HG02885 (cell line): ENCODE measurements around the gene CUL9.
"Not testable (repeated sequence)": the region's sequence is repeated elsewhere in the genome, so short reads cannot be mapped to it uniquely, and the experiment has no call there.

Experiments used
- ATAC-seq: cut with Tn5 transposase; IDR thresholded peaks from one replicate; pipeline ENCODE4 v1.9.1; 2021; ENCODE audit warnings: mild to moderate bottlenecking; ENCODE audit not compliant: unreplicated experiment, poor library complexity

CUL9 gene

GRCh38 chr6:43181942-43182860 lies at the start of gene CUL9:
TSS of gene CUL9 (plus strand) at chr6:43182196. CDS start at chr6:43184311, 2,115 bp downstream.
- peak; percentile 98 for ATAC-seq

- ATAC-seq, result no peak
Observed at GRCh38 chr6:43138267-43138666, 43.7 kb upstream of the CUL9 start.

DNA sequence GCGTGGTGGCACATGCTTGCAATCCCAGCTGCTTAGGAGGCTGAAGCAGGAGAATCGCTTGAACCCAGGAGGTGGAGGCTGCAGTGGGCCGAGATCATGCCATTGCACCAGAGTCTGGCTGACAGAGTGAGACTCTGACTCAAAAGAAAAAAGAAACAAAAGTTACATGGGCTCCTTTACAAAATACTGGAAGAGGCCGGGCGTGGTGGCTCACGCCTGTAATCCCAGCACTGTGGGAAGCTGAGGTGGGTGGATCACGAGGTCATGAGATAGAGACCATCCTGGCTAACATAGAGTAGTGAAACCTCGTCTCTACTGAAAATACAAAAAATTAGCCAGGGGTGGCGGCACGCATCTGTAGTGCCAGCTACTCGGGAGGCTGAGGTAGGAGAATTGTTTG lies 42.0 kb upstream of the CUL9 start:
- not testable (repeated sequence) for ATAC-seq

GRCh38 chr6:43141644-43142043 lies 40.4 kb upstream of the CUL9 start:
- ATAC-seq, result no peak

- ATAC-seq, result no peak
Observed at GRCh38 chr6:43142101-43142500, 39.9 kb upstream of the CUL9 start.

- ATAC-seq, result peak; percentile 80
Observed at GRCh38 chr6:43143235-43144128, 38.5 kb upstream of the CUL9 start.

DNA sequence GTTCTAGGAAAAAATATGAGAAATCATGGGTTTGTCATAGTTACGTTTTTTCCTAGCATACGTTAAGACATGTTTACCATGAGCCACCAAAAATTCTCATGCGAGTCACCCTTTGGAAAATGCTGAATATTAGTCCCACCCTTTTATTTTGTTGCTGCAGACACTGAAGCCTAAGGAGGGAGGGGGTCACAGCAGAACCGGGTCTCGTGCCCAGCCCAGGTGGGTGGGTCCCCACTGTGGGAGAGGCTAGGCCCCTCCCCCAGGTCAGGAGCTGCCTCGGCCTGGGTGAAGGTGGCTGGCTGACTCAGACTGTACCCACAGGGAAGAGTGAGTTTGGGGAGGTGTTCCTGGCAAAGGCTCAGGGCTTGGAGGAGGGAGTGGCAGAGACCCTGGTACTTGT lies 37.1 kb upstream of the CUL9 start:
- ATAC-seq, result no peak

DNA sequence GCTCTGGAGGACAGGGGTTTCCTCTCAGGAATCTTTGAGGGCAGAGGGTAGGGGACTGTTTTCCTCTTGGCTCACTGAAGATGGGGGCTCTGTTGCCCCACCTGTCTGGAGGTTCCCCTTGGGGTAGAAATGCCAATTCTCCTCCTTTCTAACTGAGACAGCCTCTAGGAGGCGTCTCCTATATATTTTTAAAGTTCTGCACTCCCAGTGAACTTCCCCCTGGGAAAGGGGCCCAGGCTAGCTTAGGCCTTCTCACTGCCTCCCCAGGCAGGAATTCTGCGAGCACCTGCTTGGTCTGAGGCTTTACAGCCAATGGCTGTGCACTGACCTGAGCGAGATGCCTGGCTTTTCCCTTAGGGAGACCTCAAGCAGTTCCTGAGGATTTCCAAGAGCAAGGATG lies 35.7 kb upstream of the CUL9 start:
- ATAC-seq, result no peak

- no peak for ATAC-seq
Observed at GRCh38 chr6:43146709-43147688, 35.0 kb upstream of the CUL9 start.

DNA sequence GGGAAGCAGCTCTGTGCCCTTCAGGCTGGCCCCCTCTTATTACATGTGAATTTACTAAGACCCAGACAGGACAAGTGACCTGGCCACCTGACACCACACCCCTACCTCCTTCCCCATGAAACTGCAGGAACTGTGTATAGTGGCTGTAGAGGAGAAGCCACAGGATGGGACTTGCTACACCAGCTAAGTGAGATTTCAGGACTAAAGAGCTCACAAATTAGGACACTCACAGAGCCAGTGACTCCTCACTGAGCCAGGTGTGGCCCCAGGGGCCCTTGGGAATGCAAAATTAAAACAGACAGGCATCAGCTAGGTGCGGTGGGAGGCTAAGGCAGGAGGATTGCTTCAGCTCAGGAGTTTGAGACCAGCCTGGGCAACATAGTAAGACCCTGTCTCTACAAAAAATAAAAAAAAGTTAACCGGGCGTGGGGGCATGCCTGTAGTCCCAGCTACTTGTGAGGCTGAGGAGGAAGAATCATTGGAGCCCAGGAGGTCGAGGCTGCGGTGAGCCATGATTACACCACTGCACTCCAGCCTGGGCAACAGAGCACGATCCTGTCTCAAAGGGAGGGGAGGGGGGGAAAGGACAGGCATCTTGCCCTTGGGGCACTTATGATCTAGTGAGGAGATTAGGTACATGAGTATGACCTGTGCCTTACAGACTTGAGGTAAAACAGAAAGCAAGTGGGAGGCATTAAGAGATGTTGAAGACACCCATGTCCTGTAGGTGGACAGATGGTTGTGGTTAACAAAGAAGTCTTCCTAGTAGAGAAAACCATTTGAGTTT lies 34.1 kb upstream of the CUL9 start:
- ATAC-seq, result no peak

- ATAC-seq, result no peak
Observed at GRCh38 chr6:43149265-43149664, 32.7 kb upstream of the CUL9 start.

DNA sequence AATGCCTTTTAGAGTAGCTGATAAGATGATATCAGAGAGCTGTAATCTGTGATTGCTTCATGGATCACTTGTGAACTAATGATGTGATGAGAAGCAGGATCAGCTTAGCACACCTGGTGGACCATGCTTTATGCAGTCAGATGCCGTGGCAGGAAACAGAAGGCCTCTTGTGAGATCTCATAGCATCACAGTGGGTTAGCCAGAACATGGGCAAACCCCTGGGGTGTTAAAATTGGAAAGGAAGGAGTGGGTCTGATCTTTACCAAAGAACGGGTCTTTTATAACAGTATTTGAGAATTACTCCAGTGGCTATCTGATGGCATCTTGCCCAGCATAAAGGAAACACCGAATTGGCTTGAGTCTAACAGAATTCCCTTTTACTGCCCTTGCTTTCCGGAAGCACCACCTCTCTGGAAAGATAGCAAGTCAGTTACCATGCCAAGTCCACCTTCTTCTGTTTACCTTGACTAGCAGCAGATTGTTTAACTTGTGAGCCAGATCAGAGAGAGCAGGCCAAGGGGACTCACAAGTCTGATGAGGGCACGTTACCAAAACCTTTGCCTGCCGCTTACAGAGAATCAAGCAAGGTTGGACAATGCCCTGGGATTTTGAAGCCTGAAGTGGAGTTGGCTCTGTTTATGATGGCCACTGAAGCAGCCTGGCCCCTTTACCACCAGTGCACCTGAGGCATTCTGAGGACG lies 31.8 kb upstream of the CUL9 start:
- ATAC-seq, result no peak

- no peak for ATAC-seq
Observed at GRCh38 chr6:43159599-43159998, 22.4 kb upstream of the CUL9 start.

DNA sequence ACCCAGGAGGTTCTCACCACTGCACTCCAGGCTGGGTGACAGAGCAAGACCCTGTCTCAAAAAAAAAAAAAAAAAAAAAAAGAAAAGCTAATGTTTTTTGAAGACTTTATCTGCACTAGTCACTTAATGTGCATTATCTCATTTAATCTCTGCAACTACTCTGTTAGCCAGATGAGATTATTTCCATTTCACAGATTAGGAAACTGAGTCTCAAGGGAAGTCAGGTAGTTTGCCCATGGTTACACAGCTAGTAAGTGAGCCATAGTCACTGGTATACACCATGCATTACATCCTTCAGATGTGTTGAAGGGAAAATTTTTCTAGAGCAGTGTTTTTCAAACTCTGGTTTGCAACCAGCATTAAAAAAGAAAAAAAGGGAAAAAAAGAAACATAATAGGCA lies 18.1 kb upstream of the CUL9 start:
- ATAC-seq, result no peak

DNA sequence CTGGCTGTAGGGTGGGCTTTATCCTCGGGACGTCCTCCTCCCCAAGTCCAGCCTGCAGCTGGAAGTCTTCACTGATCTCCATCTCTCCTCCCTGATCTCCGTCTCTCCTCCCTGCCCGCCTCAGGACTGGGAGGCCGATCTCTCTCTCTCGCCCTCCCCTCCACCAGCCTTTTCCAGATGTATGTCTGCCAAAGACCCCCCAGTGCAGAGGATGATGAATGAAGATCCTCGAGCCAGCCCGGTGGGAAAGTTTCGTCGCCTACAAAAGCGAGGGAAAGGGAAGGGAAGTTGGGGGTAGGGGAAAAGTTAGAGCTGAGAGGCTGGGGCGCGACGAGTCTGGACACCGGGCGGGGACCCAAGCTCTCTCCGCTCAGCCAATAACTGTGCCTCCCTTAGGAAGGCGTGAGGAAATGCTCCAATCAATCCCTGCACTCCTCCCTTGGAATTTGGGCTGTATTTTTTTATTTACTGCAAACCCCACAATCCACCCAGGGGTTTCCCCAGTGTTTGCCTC lies 11.5 kb upstream of the CUL9 start:
- ATAC-seq, result no peak

GRCh38 chr6:43170931-43171706 lies 10.9 kb upstream of the CUL9 start, which contains the start of gene SRF:
TSS of gene SRF (plus strand) at chr6:43171269. CDS start at chr6:43171657, 388 bp downstream.
- peak; percentile 69 for ATAC-seq

DNA sequence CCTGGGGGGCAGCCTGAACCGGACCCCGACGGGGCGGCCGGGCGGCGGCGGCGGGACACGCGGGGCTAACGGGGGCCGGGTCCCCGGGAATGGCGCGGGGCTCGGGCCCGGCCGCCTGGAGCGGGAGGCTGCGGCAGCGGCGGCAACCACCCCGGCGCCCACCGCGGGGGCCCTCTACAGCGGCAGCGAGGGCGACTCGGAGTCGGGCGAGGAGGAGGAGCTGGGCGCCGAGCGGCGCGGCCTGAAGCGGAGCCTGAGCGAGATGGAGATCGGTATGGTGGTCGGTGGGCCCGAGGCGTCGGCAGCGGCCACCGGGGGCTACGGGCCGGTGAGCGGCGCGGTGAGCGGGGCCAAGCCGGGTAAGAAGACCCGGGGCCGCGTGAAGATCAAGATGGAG lies 10.3 kb upstream of the CUL9 start:
- no peak for ATAC-seq
